MM.1S (cell line): ENCODE results near the gene ELL.
"Not testable (repeated sequence)": the region's sequence is repeated elsewhere in the genome, so short reads cannot be mapped to it uniquely, and the experiment has no call there.

ENCODE experiments used
- DNase-seq: peaks from one replicate; pipeline ENCODE4 v3.0.0-alpha.2; 2015
- H2AFZ ChIP-seq: fragments of 300-600 bp; sonication (generic); 2 replicates; pipeline ENCODE4 v1.6.0; 2016; ENCODE audit warnings: antibody characterized with exemption, low read length
- H3F3A ChIP-seq: fragments of 300-600 bp; sonication (generic); 2 replicates; pipeline ENCODE4 v1.6.1; 2016; ENCODE audit warnings: mild to moderate bottlenecking, antibody characterized with exemption, low read length, moderate library complexity, mixed read lengths; ENCODE audit not compliant: insufficient read depth
- H3K27ac ChIP-seq: fragments of 300-600 bp; sonication (generic); 2 replicates; pipeline ENCODE4 v1.5.1; 2016; ENCODE audit warnings: mild to moderate bottlenecking, low read length
- H3K27me3 ChIP-seq: fragments of 300-600 bp; sonication (generic); replicated peaks from 2 replicates; pipeline ENCODE4 v1.6.0; 2016; ENCODE audit warnings: low read length; ENCODE audit not compliant: insufficient read depth
- H3K36me3 ChIP-seq: fragments of 300-600 bp; sonication (generic); replicated peaks from 2 replicates; pipeline ENCODE4 v1.6.1; 2016; ENCODE audit warnings: mild to moderate bottlenecking, low read length, mixed read lengths; ENCODE audit not compliant: insufficient read depth
- H3K4me1 ChIP-seq: fragments of 300-600 bp; sonication (generic); 2 replicates; pipeline ENCODE4 v1.6.1; 2016; ENCODE audit warnings: low read length, mixed read lengths
- H3K4me2 ChIP-seq: fragments of 300-600 bp; sonication (generic); 2 replicates; pipeline ENCODE4 v1.6.0; 2016; ENCODE audit warnings: low read depth, low read length
- H3K4me3 ChIP-seq: fragments of 300-600 bp; sonication (generic); 2 replicates; pipeline ENCODE4 v1.5.1; 2016; ENCODE audit warnings: low read length, mixed read lengths
- H3K79me2 ChIP-seq: fragments of 300-600 bp; sonication (generic); 2 replicates; pipeline ENCODE4 v1.6.1; 2016; ENCODE audit warnings: mixed run types, low read length, mixed read lengths
- H3K9ac ChIP-seq: fragments of 300-600 bp; sonication (generic); 2 replicates; pipeline ENCODE4 v1.6.1; 2016; ENCODE audit warnings: low read length, mixed read lengths
- H3K9me2 ChIP-seq: fragments of 300-600 bp; sonication (generic); replicated peaks from 2 replicates; pipeline ENCODE4 v1.6.1; 2016; ENCODE audit warnings: mild to moderate bottlenecking, low read length, mixed read lengths; ENCODE audit not compliant: insufficient read depth
- H3K9me3 ChIP-seq: fragments of 300-600 bp; sonication (generic); replicated peaks from 2 replicates; pipeline ENCODE4 v1.6.1; 2016; ENCODE audit warnings: mild to moderate bottlenecking, low read length, mixed read lengths; ENCODE audit not compliant: insufficient read depth
- H4K20me1 ChIP-seq: fragments of 300-600 bp; sonication (generic); 2 replicates; pipeline ENCODE4 v1.6.1; 2016; ENCODE audit warnings: mild to moderate bottlenecking, low read length, moderate library complexity, mixed read lengths; ENCODE audit not compliant: insufficient read depth
- CTCF ChIP-seq: fragments of 300-600 bp; sonication (generic); IDR thresholded peaks from 2 replicates; pipeline ENCODE4 v1.5.1; 2016; ENCODE audit warnings: antibody characterized with exemption, low read length, mixed read lengths
- EZH2 ChIP-seq: fragments of 300-600 bp; sonication (generic); optimal IDR thresholded peaks from 2 replicates; pipeline ENCODE3; 2017; ENCODE audit warnings: low read depth, mild to moderate bottlenecking, antibody characterized with exemption, low read length, mixed read lengths
- EZH2phosphoT487 ChIP-seq: fragments of 300-600 bp; sonication (generic); IDR thresholded peaks from 2 replicates; pipeline ENCODE4 v1.6.1; 2018; ENCODE audit warnings: antibody characterized with exemption, low read length

The ELL gene

GRCh38 chr19:18526316-18526715, 4.4 kb upstream of the ELL start:
- H3K36me3 ChIP-seq = no peaks in the 10 kb centered on the region
- H3K4me1 ChIP-seq = peaks cover 6% of the 10 kb centered on the region; the same call in 1 of the 2 replicates
- H3K27ac ChIP-seq = no peak overlapping the region
- H3K4me3 ChIP-seq = no peak overlapping the region
- peaks cover 2% of the 10 kb centered on the region; the same call in 1 of the 2 replicates for H3F3A ChIP-seq
- H3K9me2 ChIP-seq = no peaks in the 10 kb centered on the region
- no peaks in the 10 kb centered on the region for H3K27me3 ChIP-seq
- no peaks in the 10 kb centered on the region for H3K9me3 ChIP-seq
- no peak overlapping the region for H3K9ac ChIP-seq
- H4K20me1 ChIP-seq = no peaks in the 10 kb centered on the region
- no peak for DNase-seq
- TF ChIP-seq CTCF = no peak
- TF ChIP-seq EZH2phosphoT487 = no peak
- TF ChIP-seq EZH2 = no peak
- no peak overlapping the region for H3K4me2 ChIP-seq
- peaks cover 6% of the 10 kb centered on the region for H3K79me2 ChIP-seq
- no peak overlapping the region for H2AFZ ChIP-seq

- Histone ChIP-seq H3K4me3 (no peak overlapping the region), H3K4me1 (peaks cover 9% of the 10 kb centered on the region), H3F3A (peaks cover 18% of the 10 kb centered on the region), H3K9me3 (no peaks in the 10 kb centered on the region), H4K20me1 (peaks cover 12% of the 10 kb centered on the region), H3K27ac (no peak overlapping the region), H3K36me3 (no peaks in the 10 kb centered on the region), H3K9me2 (no peaks in the 10 kb centered on the region), H3K27me3 (no peaks in the 10 kb centered on the region), H3K4me2 (no peak overlapping the region), H3K9ac (no peak overlapping the region), H2AFZ (no peak overlapping the region), H3K79me2 (peaks cover 30% of the 10 kb centered on the region)
- TF ChIP-seq CTCF = no peak
- TF ChIP-seq EZH2 = no peak
- TF ChIP-seq EZH2phosphoT487 = no peak
- DNase-seq = no peak
Observed at GRCh38 chr19:18523841-18524240, 2.0 kb upstream of the ELL start.

- Histone ChIP-seq H3K79me2 (peaks cover 39% of the 10 kb centered on the region), H2AFZ (peak overlapping the region; percentile 35), H4K20me1 (peaks cover 21% of the 10 kb centered on the region), H3K4me2 (peak overlapping the region; percentile 38; the same call in 1 of the 2 replicates), H3K9ac (peak overlapping the region; percentile 69), H3K4me3 (peak overlapping the region; percentile 51; the same call in 1 of the 2 replicates), H3K4me1 (peaks cover 12% of the 10 kb centered on the region), H3F3A (peaks cover 18% of the 10 kb centered on the region), H3K27ac (peak overlapping the region; percentile 26; the same call in 1 of the 2 replicates)
- H3K36me3 ChIP-seq, H3K27me3 ChIP-seq, DNase-seq, H3K9me3 ChIP-seq, H3K9me2 ChIP-seq: not testable (repeated sequence)
Observed at GRCh38 chr19:18522862-18523440, 1.1 kb upstream of the ELL start.

GRCh38 chr19:18522124-18522861, 423 bp upstream of the ELL start:
- no peaks in the 10 kb centered on the region for H3K9me2 ChIP-seq
- DNase-seq = peak; percentile 100
- H4K20me1 ChIP-seq = peaks cover 27% of the 10 kb centered on the region
- H3K36me3 ChIP-seq = no peaks in the 10 kb centered on the region
- no peaks in the 10 kb centered on the region for H3K27me3 ChIP-seq
- peak overlapping the region; percentile 98 for H3K4me3 ChIP-seq
- H2AFZ ChIP-seq = peak overlapping the region; percentile 35
- TF ChIP-seq EZH2phosphoT487 (no peak), CTCF (no peak), EZH2 (no peak)
- H3K4me2 ChIP-seq = peak overlapping the region; percentile 38; the same call in 1 of the 2 replicates
- H3K79me2 ChIP-seq = peaks cover 46% of the 10 kb centered on the region
- peak overlapping the region; percentile 98 for H3K9ac ChIP-seq
- H3K27ac ChIP-seq = peak overlapping the region; percentile 86; the same call in 1 of the 2 replicates
- peaks cover 18% of the 10 kb centered on the region for H3F3A ChIP-seq
- H3K4me1 ChIP-seq = peaks cover 11% of the 10 kb centered on the region
- H3K9me3 ChIP-seq = no peaks in the 10 kb centered on the region
